H9 (cell line): ENCODE results near the gene TEX35. TPM values are rescaled to one million over a fixed set of nuclear protein-coding genes. Genes with fewer than 3 reads are reported as not detected.

Source experiments
- DNase-seq: peaks from one replicate; pipeline ENCODE4 v3.0.0-alpha.2; 2017
- H2AFZ ChIP-seq: one replicate; pipeline ENCODE4 v1.6.1; 2013; ENCODE audit warnings: mild to moderate bottlenecking, low read length, control low read depth, moderate library complexity
- H2AK5ac ChIP-seq: 2 replicates; pipeline ENCODE4 v1.6.1; 2013; ENCODE audit warnings: low read length, control low read depth, mixed read lengths; ENCODE audit not compliant: insufficient read length
- H2BK120ac ChIP-seq: one replicate; pipeline ENCODE4 v1.6.1; 2013; ENCODE audit warnings: low read depth, mild to moderate bottlenecking, low read length, control low read depth, inconsistent platforms; ENCODE audit not compliant: poor library complexity, severe bottlenecking
- H2BK12ac ChIP-seq: 2 replicates; pipeline ENCODE4 v1.6.1; 2013; ENCODE audit warnings: low read length, control low read depth, mixed read lengths, low read depth; ENCODE audit not compliant: insufficient read length
- H2BK15ac ChIP-seq: 2 replicates; pipeline ENCODE4 v1.6.1; 2013; ENCODE audit warnings: low read depth, low read length, control low read depth
- H2BK20ac ChIP-seq: one replicate; pipeline ENCODE4 v1.6.1; 2013; ENCODE audit warnings: low read depth, mild to moderate bottlenecking, low read length, control low read depth, inconsistent platforms; ENCODE audit not compliant: poor library complexity, severe bottlenecking
- H2BK5ac ChIP-seq: 2 replicates; pipeline ENCODE4 v1.6.1; 2013; ENCODE audit warnings: low read length, control low read depth, mixed read lengths; ENCODE audit not compliant: insufficient read length
- H3K14ac ChIP-seq: 2 replicates; pipeline ENCODE4 v1.6.1; 2013; ENCODE audit warnings: low read length, control low read depth; ENCODE audit not compliant: insufficient read depth
- H3K18ac ChIP-seq: 2 replicates; pipeline ENCODE4 v1.6.1; 2013; ENCODE audit warnings: low read depth, mild to moderate bottlenecking, mixed read lengths, low read length, control low read depth; ENCODE audit not compliant: insufficient read length
- H3K23ac ChIP-seq: 2 replicates; pipeline ENCODE4 v1.6.1; 2013; ENCODE audit warnings: low read length, control low read depth, mixed read lengths, low read depth; ENCODE audit not compliant: insufficient read length
- H3K23me2 ChIP-seq: 2 replicates; pipeline ENCODE4 v1.6.1; 2013; ENCODE audit warnings: low read depth, mild to moderate bottlenecking, mixed read lengths, low read length, control low read depth; ENCODE audit not compliant: insufficient read length, poor library complexity, severe bottlenecking
- H3K27ac ChIP-seq: 2 replicates; pipeline ENCODE4 v1.5.1; 2013; ENCODE audit warnings: low read length, control low read depth, mixed read lengths, low read depth; ENCODE audit not compliant: insufficient read length
- H3K27me3 ChIP-seq: 2 replicates; pipeline ENCODE4 v1.6.1; 2013; ENCODE audit warnings: low read length, control low read depth, inconsistent platforms; ENCODE audit not compliant: insufficient read depth
- H3K4ac ChIP-seq: 2 replicates; pipeline ENCODE4 v1.6.1; 2013; ENCODE audit warnings: low read depth, mild to moderate bottlenecking, control low read depth, inconsistent platforms, low read length, moderate library complexity
- H3K4me1 ChIP-seq: 2 replicates; pipeline ENCODE4 v1.6.1; 2013; ENCODE audit warnings: low read length, control low read depth, inconsistent platforms; ENCODE audit not compliant: insufficient read depth
- H3K4me2 ChIP-seq: 2 replicates; pipeline ENCODE4 v1.6.1; 2013; ENCODE audit warnings: low read length, control low read depth, mixed read lengths; ENCODE audit not compliant: insufficient read length, insufficient read depth
- H3K56ac ChIP-seq: 2 replicates; pipeline ENCODE4 v1.6.1; 2013; ENCODE audit warnings: low read depth, mild to moderate bottlenecking, mixed read lengths, low read length, control low read depth; ENCODE audit not compliant: insufficient read length
- H3K79me1 ChIP-seq: 2 replicates; pipeline ENCODE4 v1.6.1; 2013; ENCODE audit warnings: low read depth, mild to moderate bottlenecking, moderate library complexity, low read length, control low read depth, inconsistent platforms; ENCODE audit not compliant: insufficient read depth, poor library complexity, severe bottlenecking
- H3K79me2 ChIP-seq: 2 replicates; pipeline ENCODE4 v1.6.1; 2013; ENCODE audit warnings: low read length, control low read depth, inconsistent platforms; ENCODE audit not compliant: insufficient read depth
- H3K9ac ChIP-seq: 2 replicates; pipeline ENCODE4 v1.6.1; 2013; ENCODE audit warnings: low read length, control low read depth, mixed read lengths; ENCODE audit not compliant: insufficient read length; ENCODE audit errors: extremely low read depth
- H3K9me3 ChIP-seq: one replicate; pipeline ENCODE4 v1.6.1; 2013; ENCODE audit warnings: low read depth, low read length, inconsistent platforms; ENCODE audit not compliant: control insufficient read depth
- H3T11ph ChIP-seq: one replicate; pipeline ENCODE4 v1.6.1; 2013; ENCODE audit warnings: mild to moderate bottlenecking, low read length, control low read depth, inconsistent platforms
- H4K20me1 ChIP-seq: one replicate; pipeline ENCODE4 v1.6.1; 2013; ENCODE audit not compliant: control insufficient read depth, insufficient read length, insufficient read depth
- H4K5ac ChIP-seq: 2 replicates; pipeline ENCODE4 v1.6.1; 2013; ENCODE audit warnings: low read depth, mild to moderate bottlenecking, mixed read lengths, low read length, control low read depth; ENCODE audit not compliant: insufficient read length
- H4K8ac ChIP-seq: replicated peaks from 2 replicates; pipeline ENCODE4 v1.6.1; 2013; ENCODE audit warnings: low read length, control low read depth, mixed read lengths, low read depth; ENCODE audit not compliant: insufficient read length
- H4K91ac ChIP-seq: 2 replicates; pipeline ENCODE4 v1.6.1; 2013; ENCODE audit warnings: low read depth, mild to moderate bottlenecking, moderate library complexity, mixed read lengths, low read length, control low read depth; ENCODE audit not compliant: insufficient read length
- H3K27ac Mint-ChIP-seq, 3 experiments: 2 replicates in 2 of 3; 3 replicates in 1 of 3; pipeline ENCODE4 v1.8.0; 2020 to 2021; ENCODE audit warnings: mixed read lengths in 3 of 3, mild to moderate bottlenecking in 1 of 3, moderate library complexity in 1 of 3
- H3K27me3 Mint-ChIP-seq: 2 replicates; pipeline ENCODE4 v1.8.0; 2021; ENCODE audit warnings: low read depth, mild to moderate bottlenecking, moderate library complexity, mixed read lengths
- H3K36me3 Mint-ChIP-seq, 3 experiments: 2 replicates in 2 of 3; 3 replicates in 1 of 3; pipeline ENCODE4 v1.8.0; 2020 to 2021; ENCODE audit warnings: low read depth in 3 of 3, mixed read lengths in 3 of 3; ENCODE audit not compliant: insufficient read depth in 1 of 3
- H3K4me1 Mint-ChIP-seq, 2 experiments: 2 replicates each; pipeline ENCODE4 v1.8.0; 2020; ENCODE audit warnings: mixed read lengths in 2 of 2
- H3K4me3 Mint-ChIP-seq, 2 experiments: 2 replicates in 1 of 2; 3 replicates in 1 of 2; pipeline ENCODE4 v1.8.0; 2020 to 2021; ENCODE audit warnings: mild to moderate bottlenecking in 2 of 2, mixed read lengths in 2 of 2, moderate library complexity in 1 of 2
- H3K9me3 Mint-ChIP-seq, 2 experiments: 2 replicates in 1 of 2; 3 replicates in 1 of 2; pipeline ENCODE4 v1.8.0; 2020; ENCODE audit warnings: mild to moderate bottlenecking in 2 of 2, mixed read lengths in 2 of 2, moderate library complexity in 1 of 2
- WGBS: extraction: QIAGEN DNeasy Blood & Tissue Kit; methylation state at CpG from one replicate; pipeline ENCODE4 v1.1.7; 2013; ENCODE audit warnings: missing lambda C conversion rate, low lambda C conversion rate, mixed read lengths; ENCODE audit not compliant: insufficient read length; ENCODE audit errors: extremely low coverage; 5-methylcytosine and 5-hydroxymethylcytosine counted together
- total RNA-seq: library from RNA; stranded (reverse); gene quantifications from 2 replicates; pipeline ENCODE4 v1.2.1, GENCODE V29; 2021
- TF ChIP-seq, protein P1 (sequence below): fragments of 200-600 bp; sonication (generic); conservative IDR thresholded peaks from 3 replicates; pipeline ENCODE4 v1.8.0; 2021; ENCODE audit warnings: antibody characterized with exemption, mild to moderate bottlenecking

TEX35 gene
- total RNA-seq, 1 experiment from 2014 or later = not detected

DNA sequence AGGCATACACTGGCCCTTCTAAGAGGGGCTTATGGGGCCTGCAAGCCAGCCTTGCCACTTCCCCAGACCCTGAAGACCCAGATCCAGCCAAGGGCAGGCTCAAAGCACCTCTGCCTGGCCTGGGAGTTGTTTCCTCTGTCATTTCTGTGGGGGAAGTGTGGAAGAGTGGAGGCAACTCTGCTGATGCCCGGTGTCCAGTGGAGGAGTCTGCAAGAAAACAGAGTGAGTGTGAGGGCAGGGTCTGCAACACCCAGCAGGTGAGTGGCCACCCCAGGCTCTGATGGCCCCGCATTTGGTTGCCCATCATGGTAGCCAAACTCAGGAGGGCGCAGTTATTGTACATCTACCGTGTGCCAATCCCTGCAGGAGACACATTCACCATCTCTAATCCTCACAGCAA lies 24.5 kb upstream of the TEX35 start:
- H3K27ac ChIP-seq = no peak overlapping the region
- H3K4me1 Mint-ChIP-seq = peaks cover 3 to 9% of the 10 kb centered on the region in 2 experiments; a peak in 2 of 4 replicates

More for the DNA sequence above, 24.5 kb upstream of the TEX35 start:
- Histone ChIP-seq H2AFZ (no peak overlapping the region), H4K20me1 (no peaks in the 10 kb centered on the region), H2BK5ac (no peak overlapping the region), H2AK5ac (no peak overlapping the region), H3K27me3 (no peaks in the 10 kb centered on the region), H4K8ac (no peak overlapping the region), H3K79me2 (no peaks in the 10 kb centered on the region), H3K14ac (no peak overlapping the region; the same call in 1 of the 2 replicates), H3K4ac (no peak overlapping the region), H3K4me2 (no peak overlapping the region), H4K91ac (no peak overlapping the region), H2BK15ac (no peak overlapping the region), H3K56ac (no peak overlapping the region), H3K23ac (no peak overlapping the region), H3K79me1 (no peaks in the 10 kb centered on the region), H3K23me2 (no peaks in the 10 kb centered on the region), H2BK120ac (no peak overlapping the region), H3K9ac (no peak overlapping the region), H3T11ph (no peak overlapping the region), H2BK20ac (no peak overlapping the region), H3K4me1 (no peaks in the 10 kb centered on the region), H3K18ac (no peak overlapping the region), H4K5ac (no peak overlapping the region), H3K9me3 (no peaks in the 10 kb centered on the region), H2BK12ac (no peak overlapping the region)
- Mint-ChIP-seq H3K36me3 (no peaks in the 10 kb centered on the region), H3K27ac (no peak overlapping the region), H3K4me3 (no peak overlapping the region), H3K9me3 (no peaks in the 10 kb centered on the region), H3K27me3 (peaks cover 3% of the 10 kb centered on the region; the same call in 1 of the 2 replicates)
- no CpG with 5 or more reads among the region's 4 CpGs for WGBS
- DNase-seq = no peak
- TF ChIP-seq, protein P1, sequence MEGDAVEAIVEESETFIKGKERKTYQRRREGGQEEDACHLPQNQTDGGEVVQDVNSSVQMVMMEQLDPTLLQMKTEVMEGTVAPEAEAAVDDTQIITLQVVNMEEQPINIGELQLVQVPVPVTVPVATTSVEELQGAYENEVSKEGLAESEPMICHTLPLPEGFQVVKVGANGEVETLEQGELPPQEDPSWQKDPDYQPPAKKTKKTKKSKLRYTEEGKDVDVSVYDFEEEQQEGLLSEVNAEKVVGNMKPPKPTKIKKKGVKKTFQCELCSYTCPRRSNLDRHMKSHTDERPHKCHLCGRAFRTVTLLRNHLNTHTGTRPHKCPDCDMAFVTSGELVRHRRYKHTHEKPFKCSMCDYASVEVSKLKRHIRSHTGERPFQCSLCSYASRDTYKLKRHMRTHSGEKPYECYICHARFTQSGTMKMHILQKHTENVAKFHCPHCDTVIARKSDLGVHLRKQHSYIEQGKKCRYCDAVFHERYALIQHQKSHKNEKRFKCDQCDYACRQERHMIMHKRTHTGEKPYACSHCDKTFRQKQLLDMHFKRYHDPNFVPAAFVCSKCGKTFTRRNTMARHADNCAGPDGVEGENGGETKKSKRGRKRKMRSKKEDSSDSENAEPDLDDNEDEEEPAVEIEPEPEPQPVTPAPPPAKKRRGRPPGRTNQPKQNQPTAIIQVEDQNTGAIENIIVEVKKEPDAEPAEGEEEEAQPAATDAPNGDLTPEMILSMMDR = no peak
